Keratinocyte (primary cell): Measurements from ENCODE around the gene VEZF1. TPM values are rescaled to one million over a fixed set of nuclear protein-coding genes. Genes with fewer than 3 reads are reported as not detected.

ENCODE experiments used
- DNase-seq: peaks from one replicate; pipeline ENCODE4 v3.0.0-alpha.2; 2011; ENCODE audit warnings: low read depth, missing footprints, low spot score
- FAIRE-seq: peaks from 2 replicates; lab custom pipeline; 2011; peaks lifted over from hg19 to GRCh38; lab: Jason Lieb, UNC
- H2AFZ ChIP-seq: 2 replicates; pipeline ENCODE4 v1.6.0; 2012; ENCODE audit warnings: low read length, control low read depth, inconsistent platforms; ENCODE audit not compliant: control insufficient read depth
- H3K27ac ChIP-seq: 2 replicates; pipeline ENCODE4 v1.5.1; 2011; ENCODE audit warnings: low read length; ENCODE audit not compliant: control insufficient read depth, insufficient read depth
- H3K27me3 ChIP-seq: 3 replicates; pipeline ENCODE4 v1.6.0; 2011; ENCODE audit warnings: low read length; ENCODE audit not compliant: control insufficient read depth, insufficient read depth; ENCODE audit errors: extremely low read depth
- H3K36me3 ChIP-seq, 2 experiments: 2 replicates in 1 of 2; 3 replicates in 1 of 2; pipeline ENCODE4 v1.5.1; 2011; ENCODE audit warnings: low read length in 2 of 2, mild to moderate bottlenecking in 1 of 2; ENCODE audit not compliant: control insufficient read depth in 2 of 2, insufficient read depth in 2 of 2; ENCODE audit errors: extremely low read depth in 1 of 2
- H3K4me1 ChIP-seq: 3 replicates; pipeline ENCODE4 v1.5.1; 2011; ENCODE audit warnings: low read length; ENCODE audit not compliant: control insufficient read depth, insufficient read depth; ENCODE audit errors: extremely low read depth
- H3K4me2 ChIP-seq: 3 replicates; pipeline ENCODE4 v1.6.0; 2011; ENCODE audit warnings: low read depth, low read length; ENCODE audit not compliant: control insufficient read depth, insufficient read depth; ENCODE audit errors: extremely low read depth
- H3K4me3 ChIP-seq, 3 experiments: fragments of 200-600 bp in 1 of 3; sonication (generic) in 1 of 3; 2 replicates in 2 of 3; 3 replicates in 1 of 3; pipeline ENCODE4 v1.5.1; 2011 to 2016; ENCODE audit warnings: low read length in 3 of 3, mild to moderate bottlenecking in 3 of 3, control low read depth in 2 of 3, inconsistent platforms in 1 of 3, low read depth in 1 of 3, mixed read lengths in 1 of 3, mixed run types in 1 of 3, moderate library complexity in 1 of 3; ENCODE audit not compliant: control insufficient read depth in 2 of 3, insufficient read depth in 2 of 3; ENCODE audit errors: extremely low read depth in 1 of 3
- H3K79me2 ChIP-seq: 2 replicates; pipeline ENCODE4 v1.6.0; 2012; ENCODE audit warnings: low read length; ENCODE audit not compliant: control insufficient read depth, insufficient read depth
- H3K9ac ChIP-seq: 3 replicates; pipeline ENCODE4 v1.6.0; 2011; ENCODE audit warnings: low read length; ENCODE audit not compliant: control insufficient read depth, insufficient read depth; ENCODE audit errors: extremely low read depth
- H3K9me1 ChIP-seq: 3 replicates; pipeline ENCODE4 v1.6.0; 2011; ENCODE audit warnings: low read length; ENCODE audit not compliant: control insufficient read depth, insufficient read depth; ENCODE audit errors: extremely low read depth
- H3K9me3 ChIP-seq: 2 replicates; pipeline ENCODE4 v1.5.1; 2012; ENCODE audit warnings: low read depth, low read length; ENCODE audit not compliant: control insufficient read depth
- H4K20me1 ChIP-seq: 3 replicates; pipeline ENCODE4 v1.6.0; 2011; ENCODE audit warnings: low read length; ENCODE audit not compliant: control insufficient read depth, insufficient read depth; ENCODE audit errors: extremely low read depth
- CTCF ChIP-seq, 3 experiments: IDR thresholded peaks in 1 of 3; conservative IDR thresholded peaks in 1 of 3; optimal IDR thresholded peaks in 1 of 3; 2 replicates in 2 of 3; 3 replicates in 1 of 3; pipeline versions ENCODE3 to v1.5.1; 2011; ENCODE audit warnings: low read length in 3 of 3, mild to moderate bottlenecking in 3 of 3, moderate library complexity in 2 of 3, control low read depth in 1 of 3, inconsistent platforms in 1 of 3; ENCODE audit not compliant: insufficient read depth in 2 of 3; ENCODE audit errors: extremely low read depth in 1 of 3
- EZH2 ChIP-seq: IDR thresholded peaks from one replicate; pipeline ENCODE4 v1.6.1; 2012; ENCODE audit warnings: inconsistent platforms, mild to moderate bottlenecking, low read length, moderate library complexity
- dilution Hi-C: fragments of 300-500 bp; cut with MboI; formaldehyde crosslinking; loops from one replicate; pipeline ENCODE4 v1.7.0; 2020; ENCODE audit warnings: low sequenced_read_pairs; ENCODE audit not compliant: extremely low pct_ligation_motif_present
- polyA plus RNA-seq, 5 experiments: library from polyadenylated mRNA; depleted of rRNA in 3 of 5; stranded (reverse) in 3 of 5; stranded (forward) in 1 of 5; unstranded in 1 of 5; fragments of >200 nt; gene quantifications; 1 replicate in 1 of 5; 2 replicates in 3 of 5; 3 replicates in 1 of 5; pipeline versions ENCODE4 v1.2.1 to v1.2.3, GENCODE V29; 2011 to 2012; ENCODE audit warnings: missing spikeins in 2 of 5, low read depth in 1 of 5, low replicate concordance in 1 of 5

VEZF1 gene
- polyA plus RNA-seq, 1 donor (not counting 4 experiments of a cell fraction or from before 2014, with no cell fraction given): 22.8 TPM

GRCh38 chr17:57938061-57938502, 50.0 kb downstream of the VEZF1 start:
- H3K27me3 ChIP-seq: no peaks in the 10 kb centered on the region
- FAIRE-seq (no peak), DNase-seq (no peak)
- no peaks in the 10 kb centered on the region for H3K9me3 ChIP-seq
- no peak for TF ChIP-seq EZH2
- no peak for TF ChIP-seq CTCF (optimal IDR thresholded peaks at IDR 0.05 in 1 of 3, IDR thresholded peaks at IDR 0.05 in 1 of 3, conservative IDR thresholded peaks at IDR 0.05 in 1 of 3; ENCODE audit: extremely low read depth in 1 of 3, insufficient read depth in 2 of 3, low read length in 3 of 3)
- H3K79me2 ChIP-seq: peaks cover 31% of the 10 kb centered on the region
- H3K4me3 ChIP-seq: no peak overlapping the region
- no peaks in the 10 kb centered on the region for H4K20me1 ChIP-seq
- no peak overlapping the region for H3K4me2 ChIP-seq
- peaks cover 25% of the 10 kb centered on the region for H3K4me1 ChIP-seq
- H3K9me1 ChIP-seq: peaks cover 4% of the 10 kb centered on the region
- H3K27ac ChIP-seq: no peak overlapping the region
- no peak overlapping the region for H3K9ac ChIP-seq
- peaks cover 0 to 3% of the 10 kb centered on the region in 2 experiments for H3K36me3 ChIP-seq
- H2AFZ ChIP-seq: no peak overlapping the region
- dilution Hi-C loops: no loop called here

- peaks cover 4% of the 10 kb centered on the region for H3K9me1 ChIP-seq
- DNase-seq (no peak), FAIRE-seq (no peak)
- no peak overlapping the region for H3K4me2 ChIP-seq
- dilution Hi-C loops: no loop called here
- H3K79me2 ChIP-seq: peaks cover 31% of the 10 kb centered on the region
- no peaks in the 10 kb centered on the region for H3K9me3 ChIP-seq
- peaks cover 22% of the 10 kb centered on the region for H3K4me1 ChIP-seq
- no peak overlapping the region for H3K4me3 ChIP-seq
- H3K27me3 ChIP-seq: no peaks in the 10 kb centered on the region
- no peak overlapping the region for H2AFZ ChIP-seq
- H4K20me1 ChIP-seq: no peaks in the 10 kb centered on the region
- TF ChIP-seq EZH2 (no peak), CTCF (optimal IDR thresholded peaks at IDR 0.05 in 1 of 3, IDR thresholded peaks at IDR 0.05 in 1 of 3, conservative IDR thresholded peaks at IDR 0.05 in 1 of 3; ENCODE audit: extremely low read depth in 1 of 3, insufficient read depth in 2 of 3, low read length in 3 of 3) (no peak)
- H3K9ac ChIP-seq: no peak overlapping the region
- H3K36me3 ChIP-seq: peaks cover 0 to 3% of the 10 kb centered on the region in 2 experiments
- H3K27ac ChIP-seq: no peak overlapping the region
Observed at GRCh38 chr17:57937492-57937891, 50.6 kb downstream of the VEZF1 start.
